Testis (tissue), 3 donors: ENCODE measurements around the gene C22orf31. TPM values are rescaled to one million over a fixed set of nuclear protein-coding genes. Genes with fewer than 3 reads are reported as not detected.

Experiments
- DNase-seq: peaks from one replicate; pipeline ENCODE4 v3.0.0-alpha.2; 2019
- H3K27ac ChIP-seq, 2 donors: fragments of 200-600 bp; sonication (generic); one replicate each; pipeline ENCODE4 v1.5.1; 2019
- H3K27me3 ChIP-seq: fragments of 200-600 bp; sonication (generic); one replicate; pipeline ENCODE4 v1.5.1; 2019
- H3K36me3 ChIP-seq: fragments of 200-600 bp; sonication (generic); one replicate; pipeline ENCODE4 v1.5.1; 2017; ENCODE audit warnings: low read depth; ENCODE audit errors: missing control alignments
- H3K4me1 ChIP-seq: fragments of 200-600 bp; sonication (generic); one replicate; pipeline ENCODE4 v1.5.1; 2019
- H3K4me3 ChIP-seq, 2 donors: fragments of 200-600 bp; sonication (generic); one replicate each; pipeline ENCODE4 v1.5.1; 2017 to 2019
- H3K9me3 ChIP-seq: fragments of 200-600 bp; sonication (generic); one replicate; pipeline ENCODE4 v1.5.1; 2017
- CTCF ChIP-seq, 3 experiments: fragments of 450-650 bp in 2 of 3; fragments of 200-600 bp in 1 of 3; sonication (generic) in 1 of 3; IDR thresholded peaks; one replicate each; pipeline ENCODE4 v1.5.1; 2016 to 2019; ENCODE audit warnings: antibody characterized with exemption in 3 of 3, mild to moderate bottlenecking in 2 of 3, moderate library complexity in 1 of 3
- POLR2A ChIP-seq: fragments of 450-650 bp; IDR thresholded peaks from one replicate; pipeline ENCODE4 v1.6.1; 2017; ENCODE audit warnings: antibody characterized with exemption, mild to moderate bottlenecking, moderate library complexity
- WGBS, 2 donors: methylation state at CpG; one replicate each; pipeline ENCODE4 v1.1.5; 2018; 5-methylcytosine and 5-hydroxymethylcytosine counted together
- intact Hi-C: fragments of 100-400 bp; cut with DNase I; formaldehyde crosslinking; loops from one replicate; pipeline ENCODE4 v1.15.1; 2023; ENCODE audit warnings: low total_unique reads
- polyA plus RNA-seq: library from polyadenylated mRNA; stranded (reverse); fragments of 350-450 nt; fragmentation: Illumina TruSeq; extraction: RNeasy Lipid Tissue Mini Kit (QIAGEN cat#74804); gene quantifications from one replicate; pipeline ENCODE4 v1.2.3, GENCODE V29; 2014; ENCODE audit warnings: low read depth, low replicate concordance; ENCODE audit not compliant: insufficient read depth
- total RNA-seq, 2 donors: library from RNA; depleted of rRNA; stranded (reverse); fragments of >200 nt; gene quantifications; one replicate each; pipeline ENCODE4 v1.2.3, GENCODE V29; 2016

Gene C22orf31
- total and polyA plus RNA-seq, 3 donors from 2014 or later, result 1.8 to 10.9 (median 4.5) TPM

GRCh38 chr22:29014293-29014692 is 47.3 kb downstream of the C22orf31 start:
- intact Hi-C loops, result no loop called here
- H3K36me3 ChIP-seq, result no peaks in the 10 kb centered on the region
- 84 to 87% methylated on average over 2 to 4 of the region's 4 CpGs for WGBS, 2 donors
- no peak overlapping the region for H3K27ac ChIP-seq
- no peak for DNase-seq
- H3K4me3 ChIP-seq, result no peak overlapping the region
- no peak for TF ChIP-seq CTCF (IDR thresholded peaks at IDR 0.05)
- no peak for TF ChIP-seq POLR2A
- no peaks in the 10 kb centered on the region for H3K9me3 ChIP-seq
- no peaks in the 10 kb centered on the region for H3K27me3 ChIP-seq
- H3K4me1 ChIP-seq, result peaks cover 14% of the 10 kb centered on the region

- TF ChIP-seq CTCF (IDR thresholded peaks at IDR 0.05), result no peak
- TF ChIP-seq POLR2A, result no peak
- 83 to 94% methylated on average over 4 of the region's 4 CpGs for WGBS, 2 donors
- intact Hi-C loops, result no loop called here
Measured at GRCh38 chr22:29012952-29013351, 48.7 kb downstream of the C22orf31 start.

GRCh38 chr22:29012101-29012433 is 49.6 kb downstream of the C22orf31 start:
- no peak for DNase-seq
- intact Hi-C loops, result no loop called here
- H3K27me3 ChIP-seq, result no peaks in the 10 kb centered on the region
- no peak overlapping the region for H3K4me3 ChIP-seq
- H3K4me1 ChIP-seq, result peaks cover 20% of the 10 kb centered on the region
- WGBS, 2 donors, result 71 to 85% methylated on average over 4 of the region's 4 CpGs
- TF ChIP-seq POLR2A, result no peak
- no peaks in the 10 kb centered on the region for H3K36me3 ChIP-seq
- no peaks in the 10 kb centered on the region for H3K9me3 ChIP-seq
- no peak overlapping the region for H3K27ac ChIP-seq

More at GRCh38 chr22:29012952-29013351, 48.7 kb downstream of the C22orf31 start:
- DNase-seq, result no peak
- no peaks in the 10 kb centered on the region for H3K36me3 ChIP-seq
- peaks cover 20% of the 10 kb centered on the region for H3K4me1 ChIP-seq
- H3K4me3 ChIP-seq, result no peak overlapping the region
- no peaks in the 10 kb centered on the region for H3K27me3 ChIP-seq
- H3K9me3 ChIP-seq, result no peaks in the 10 kb centered on the region
- H3K27ac ChIP-seq, result no peak overlapping the region

DNA sequence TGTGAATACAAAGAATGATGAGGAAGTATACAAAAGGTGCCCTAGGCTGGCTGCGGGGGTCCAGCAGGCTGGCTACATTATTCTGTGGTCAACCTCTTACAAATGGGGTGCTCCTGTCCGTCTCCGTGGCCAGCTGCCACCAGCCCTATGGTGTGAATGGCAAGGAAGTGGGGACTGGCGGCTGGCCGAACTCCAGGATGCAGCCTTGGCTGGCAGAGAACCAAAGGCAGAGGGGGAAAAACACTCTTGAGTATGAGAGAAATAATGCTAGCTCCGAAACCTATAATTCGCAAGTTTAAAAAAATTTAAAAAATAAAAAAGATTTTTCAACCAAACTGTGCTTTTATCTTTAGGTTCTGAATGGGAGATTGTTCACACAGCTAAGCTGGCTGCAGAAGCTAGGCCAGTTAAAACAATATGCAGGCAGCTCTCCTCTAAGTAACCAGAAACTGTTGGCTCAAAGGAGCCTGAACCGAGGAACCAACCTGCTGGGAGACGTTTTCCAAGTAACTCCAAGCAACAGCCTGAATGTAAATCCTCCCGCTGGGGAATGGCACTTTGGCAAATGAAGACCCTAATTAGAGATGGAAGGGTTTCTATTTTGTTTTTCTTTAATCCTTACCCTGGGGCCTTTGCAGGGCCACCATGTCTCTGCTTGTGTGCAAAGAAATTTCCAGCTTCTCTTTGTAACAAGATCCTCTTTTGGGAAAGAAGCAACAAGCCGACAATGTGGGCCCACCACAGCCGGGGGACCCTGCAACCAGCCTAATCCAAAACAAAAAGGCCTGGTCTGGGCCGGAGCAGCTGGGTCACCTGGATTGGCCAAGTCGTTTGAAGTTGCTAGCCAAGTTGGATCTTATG is 50.2 kb downstream of the C22orf31 start:
- H3K9me3 ChIP-seq, result no peaks in the 10 kb centered on the region
- no peaks in the 10 kb centered on the region for H3K27me3 ChIP-seq
- intact Hi-C loops, result no loop called here
- H3K4me3 ChIP-seq, result no peak overlapping the region
- no peaks in the 10 kb centered on the region for H3K36me3 ChIP-seq
- no peak overlapping the region for H3K27ac ChIP-seq
- peaks cover 20% of the 10 kb centered on the region for H3K4me1 ChIP-seq
- no peak for DNase-seq
- TF ChIP-seq POLR2A (no peak), CTCF (IDR thresholded peaks at IDR 0.05) (no peak)
- 56 to 61% methylated on average over 13 to 14 of the region's 14 CpGs for WGBS, 2 donors

DNA sequence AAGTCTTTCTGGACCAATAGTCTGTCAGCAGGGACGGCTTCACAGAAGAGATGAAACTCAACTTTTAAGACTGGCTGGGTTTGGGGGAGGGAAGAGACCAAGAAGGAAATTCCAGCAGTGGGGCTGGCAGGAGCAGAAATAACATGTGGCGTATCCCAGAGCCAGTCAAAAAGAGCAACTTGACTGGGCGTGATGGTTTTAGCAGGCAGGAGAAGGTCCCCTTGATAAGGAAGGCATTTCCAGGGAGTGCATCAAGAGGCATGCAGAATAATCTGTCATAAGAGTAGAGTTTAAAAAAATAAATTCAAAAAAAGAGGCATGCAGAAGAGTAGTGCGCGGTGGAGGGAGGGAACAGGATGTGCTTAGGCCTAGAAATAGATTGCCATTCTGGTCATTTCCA is 52.5 kb downstream of the C22orf31 start:
- no peak overlapping the region for H3K4me3 ChIP-seq
- TF ChIP-seq CTCF (IDR thresholded peaks at IDR 0.05), result no peak
- TF ChIP-seq POLR2A, result no peak
- no peak for DNase-seq
- H3K27ac ChIP-seq, result peak overlapping the region in 1 of 2 donors; percentile 8
- WGBS, 2 donors, result 37 to 47% methylated on average over 5 of the region's 5 CpGs
- intact Hi-C loops, result no loop called here
- H3K36me3 ChIP-seq, result no peaks in the 10 kb centered on the region
- H3K9me3 ChIP-seq, result no peaks in the 10 kb centered on the region
- H3K27me3 ChIP-seq, result no peaks in the 10 kb centered on the region
- H3K4me1 ChIP-seq, result peaks cover 31% of the 10 kb centered on the region

Other genes with a start within 250 kb of the C22orf31 start
- gene ZNRF3, start 178.3 kb downstream of the C22orf31 start, total RNA-seq, result 10 to 100 TPM; 32.2 to 44.5 TPM
- 13.9 TPM for gene ZNRF3, start 178.3 kb downstream of the C22orf31 start, polyA plus RNA-seq
- gene KREMEN1, start 11.2 kb upstream of the C22orf31 start, total RNA-seq, result 10 to 100 TPM; 54.5 to 54.9 TPM
- 42.5 TPM for gene KREMEN1, start 11.2 kb upstream of the C22orf31 start, polyA plus RNA-seq
- 1 to 10 TPM; 7.0 to 7.5 TPM for gene EMID1, start 144.1 kb upstream of the C22orf31 start, total RNA-seq
- gene EMID1, start 144.1 kb upstream of the C22orf31 start, polyA plus RNA-seq, result 6.2 TPM
- 10 to 100 TPM; 66.8 to 99.2 TPM for gene RHBDD3, start 206.2 kb upstream of the C22orf31 start, total RNA-seq
- 55.1 TPM for gene RHBDD3, start 206.2 kb upstream of the C22orf31 start, polyA plus RNA-seq
- 100 to 1,000 TPM; 286 to 336 TPM for gene EWSR1, start 206.4 kb upstream of the C22orf31 start, total RNA-seq
- gene EWSR1, start 206.4 kb upstream of the C22orf31 start, polyA plus RNA-seq, result 451 TPM
- 100 to 1,000 TPM; 191 to 197 TPM for gene GAS2L1, start 244.8 kb upstream of the C22orf31 start, total RNA-seq
- 84.9 TPM for gene GAS2L1, start 244.8 kb upstream of the C22orf31 start, polyA plus RNA-seq